ENCODE data around the gene SLC28A2.
"Not testable (repeated sequence)": the region's sequence is repeated elsewhere in the genome, so short reads cannot be mapped to it uniquely, and the experiment has no call there.

SLC28A2 gene

GRCh38 chr15:45251888-45252287 is at the start of gene SLC28A2:
Gene SLC28A2 (plus strand): TSS chr15:45252234. CDS start chr15:45253216, 982 bp downstream.
- DNase-seq = no peak
- intact Hi-C loops (cut with DNase I) = no loop called here

- no peak for DNase-seq
- intact Hi-C loops (cut with DNase I) = loop anchor here (5.0 kb wide), 1 partner anchor 199 kb away; a partner anchor contains a TSS
Observed at GRCh38 chr15:45203182-45203581, 48.9 kb upstream of the SLC28A2 start.

GRCh38 chr15:45205192-45205591 is 46.8 kb upstream of the SLC28A2 start:
- intact Hi-C loops (cut with DNase I) = no loop called here
- DNase-seq = peak in 6 of 10 donors; percentile 45 to 93 (median 64)

- no peak for DNase-seq
Observed at GRCh38 chr15:45212493-45212892, 39.5 kb upstream of the SLC28A2 start.

GRCh38 chr15:45221053-45221599 is 30.9 kb upstream of the SLC28A2 start:
- intact Hi-C loops (cut with DNase I) = no loop called here
- no peak for DNase-seq

More at GRCh38 chr15:45212493-45212892, 39.5 kb upstream of the SLC28A2 start:
- intact Hi-C loops (cut with DNase I) = no loop called here

- intact Hi-C loops (cut with DNase I) = no loop called here
- no peak for DNase-seq
Observed at GRCh38 chr15:45221967-45222366, 30.1 kb upstream of the SLC28A2 start.

- intact Hi-C loops (cut with DNase I) = no loop called here
- DNase-seq = no peak
Observed at GRCh38 chr15:45224621-45225217, 27.3 kb upstream of the SLC28A2 start.

- no peak for DNase-seq
- intact Hi-C loops (cut with DNase I) = no loop called here
Observed at GRCh38 chr15:45225506-45226273, 26.3 kb upstream of the SLC28A2 start.

GRCh38 chr15:45228931-45229330 is 23.1 kb upstream of the SLC28A2 start:
- intact Hi-C loops (cut with DNase I) = no loop called here
- DNase-seq = no peak

- DNase-seq = no peak
- intact Hi-C loops (cut with DNase I) = no loop called here
Observed at GRCh38 chr15:45230245-45230965, 21.6 kb upstream of the SLC28A2 start.

GRCh38 chr15:45231132-45231531 is 20.9 kb upstream of the SLC28A2 start:
- no peak for DNase-seq
- intact Hi-C loops (cut with DNase I) = no loop called here

GRCh38 chr15:45231864-45232562 is 20.0 kb upstream of the SLC28A2 start:
- intact Hi-C loops (cut with DNase I) = no loop called here
- DNase-seq = no peak

- intact Hi-C loops (cut with DNase I) = no loop called here
- no peak for DNase-seq
Observed at GRCh38 chr15:45234562-45235235, 17.3 kb upstream of the SLC28A2 start.

- intact Hi-C loops (cut with DNase I); DNase-seq: not testable (repeated sequence)
Observed at GRCh38 chr15:45236806-45237205, 15.2 kb upstream of the SLC28A2 start.

GRCh38 chr15:45242289-45242688 is 9.7 kb upstream of the SLC28A2 start:
- intact Hi-C loops (cut with DNase I) = no loop called here
- DNase-seq = no peak

GRCh38 chr15:45249125-45249780 is 2.8 kb upstream of the SLC28A2 start:
- intact Hi-C loops (cut with DNase I) = no loop called here
- no peak for DNase-seq

- no peak for DNase-seq
- intact Hi-C loops (cut with DNase I) = no loop called here
Observed at GRCh38 chr15:45253330-45253729, 1.3 kb downstream of the SLC28A2 start.

- DNase-seq = no peak
- intact Hi-C loops (cut with DNase I) = no loop called here
Observed at GRCh38 chr15:45254405-45254804, 2.4 kb downstream of the SLC28A2 start.

GRCh38 chr15:45254824-45255223 is 2.8 kb downstream of the SLC28A2 start:
- intact Hi-C loops (cut with DNase I); DNase-seq: not testable (repeated sequence)

Data from posterior cingulate gyrus (tissue), 11 donors.